Sigmoid colon (tissue), 4 donors: ENCODE results near the gene CD40.

Experiments used
- EP300 ChIP-seq, 4 donors: sonication (generic); formaldehyde crosslinking; IDR thresholded peaks; one replicate each; pipeline ENCODE4 v1.6.1; 2017; ENCODE audit warnings: antibody characterized with exemption in 4 of 4
- POLR2A ChIP-seq, 2 donors: fragments of 450-650 bp; IDR thresholded peaks; one replicate each; pipeline ENCODE4 v1.6.1; 2016; ENCODE audit warnings: antibody characterized with exemption in 2 of 2, mild to moderate bottlenecking in 2 of 2, moderate library complexity in 2 of 2
- TF ChIP-seq, protein P1 (sequence below), 4 experiments: fragments of 450-650 bp in 3 of 4; fragments of 200-600 bp in 1 of 4; IDR thresholded peaks; one replicate each; pipeline ENCODE4 v1.5.1; 2016 to 2019; ENCODE audit warnings: antibody characterized with exemption in 4 of 4, mild to moderate bottlenecking in 3 of 4, moderate library complexity in 2 of 4

DNA sequence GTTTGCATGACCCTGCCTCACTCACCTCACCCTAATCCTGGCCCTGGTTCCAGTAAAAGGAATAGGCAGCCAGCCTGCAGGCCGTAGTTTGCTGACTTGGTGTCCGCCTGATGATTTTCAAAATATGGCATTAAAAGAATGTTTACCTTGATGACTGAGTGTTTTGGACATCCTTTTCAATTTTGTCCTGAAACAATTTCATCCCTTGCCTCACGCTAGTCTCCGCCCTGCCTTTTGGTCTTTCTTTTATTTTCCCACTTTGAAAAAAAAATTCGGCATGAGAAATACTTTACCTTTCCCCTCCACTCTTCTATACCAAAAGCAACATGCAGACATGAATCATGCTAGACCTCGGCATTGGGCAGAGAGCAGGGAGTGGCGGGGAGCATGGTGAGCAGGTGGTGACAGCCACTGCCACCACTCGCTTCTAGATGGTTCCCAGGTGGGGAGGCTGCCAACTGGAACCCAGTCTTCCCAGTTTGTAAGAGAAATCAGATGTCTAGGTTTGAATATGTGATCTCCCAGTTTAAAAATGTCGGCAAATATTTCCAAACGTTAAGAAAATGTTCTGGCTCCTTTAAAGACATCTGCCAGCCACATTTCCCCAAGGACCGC is 9.4 kb downstream of the CD40 start:
- TF ChIP-seq, protein P1, sequence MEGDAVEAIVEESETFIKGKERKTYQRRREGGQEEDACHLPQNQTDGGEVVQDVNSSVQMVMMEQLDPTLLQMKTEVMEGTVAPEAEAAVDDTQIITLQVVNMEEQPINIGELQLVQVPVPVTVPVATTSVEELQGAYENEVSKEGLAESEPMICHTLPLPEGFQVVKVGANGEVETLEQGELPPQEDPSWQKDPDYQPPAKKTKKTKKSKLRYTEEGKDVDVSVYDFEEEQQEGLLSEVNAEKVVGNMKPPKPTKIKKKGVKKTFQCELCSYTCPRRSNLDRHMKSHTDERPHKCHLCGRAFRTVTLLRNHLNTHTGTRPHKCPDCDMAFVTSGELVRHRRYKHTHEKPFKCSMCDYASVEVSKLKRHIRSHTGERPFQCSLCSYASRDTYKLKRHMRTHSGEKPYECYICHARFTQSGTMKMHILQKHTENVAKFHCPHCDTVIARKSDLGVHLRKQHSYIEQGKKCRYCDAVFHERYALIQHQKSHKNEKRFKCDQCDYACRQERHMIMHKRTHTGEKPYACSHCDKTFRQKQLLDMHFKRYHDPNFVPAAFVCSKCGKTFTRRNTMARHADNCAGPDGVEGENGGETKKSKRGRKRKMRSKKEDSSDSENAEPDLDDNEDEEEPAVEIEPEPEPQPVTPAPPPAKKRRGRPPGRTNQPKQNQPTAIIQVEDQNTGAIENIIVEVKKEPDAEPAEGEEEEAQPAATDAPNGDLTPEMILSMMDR (IDR thresholded peaks at IDR 0.05): no peak
- no peak for TF ChIP-seq POLR2A (IDR thresholded peaks at IDR 0.05)
- TF ChIP-seq EP300 (IDR thresholded peaks at IDR 0.05): no peak
